NCI-H774 (cell line): Measurements from ENCODE around the gene GYPC.

ENCODE experiments used
- DNase-seq: peaks from one replicate; lab custom pipeline; 2025; lab: John Stamatoyannopoulos, UW

The GYPC gene

GRCh38 chr2:126732682-126733245 is 76.8 kb downstream of the GYPC start:
- no peak for DNase-seq

DNA sequence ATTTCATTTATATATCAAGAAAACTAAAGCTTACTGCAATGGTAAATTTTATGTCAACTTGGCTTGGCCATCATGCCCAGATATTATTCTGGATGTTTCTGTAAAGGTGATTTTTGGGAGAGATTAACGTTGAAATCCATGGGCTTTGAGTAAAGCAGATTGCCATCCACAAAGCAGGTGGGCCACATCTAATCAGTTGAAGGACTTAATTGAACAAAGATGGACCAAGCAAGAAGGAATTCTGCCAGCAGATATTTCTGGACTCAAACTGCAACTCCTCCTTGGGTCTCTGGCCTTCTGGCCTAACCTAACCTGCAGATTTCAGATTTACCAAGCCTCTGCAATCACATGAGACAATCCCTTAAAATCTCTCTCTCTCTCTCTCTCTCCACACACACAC is 77.8 kb downstream of the GYPC start:
- no peak for DNase-seq

- DNase-seq: no peak
Measured at GRCh38 chr2:126736133-126736874, 80.3 kb downstream of the GYPC start.

- DNase-seq: no peak
Measured at GRCh38 chr2:126739141-126739540, 83.2 kb downstream of the GYPC start.

DNA sequence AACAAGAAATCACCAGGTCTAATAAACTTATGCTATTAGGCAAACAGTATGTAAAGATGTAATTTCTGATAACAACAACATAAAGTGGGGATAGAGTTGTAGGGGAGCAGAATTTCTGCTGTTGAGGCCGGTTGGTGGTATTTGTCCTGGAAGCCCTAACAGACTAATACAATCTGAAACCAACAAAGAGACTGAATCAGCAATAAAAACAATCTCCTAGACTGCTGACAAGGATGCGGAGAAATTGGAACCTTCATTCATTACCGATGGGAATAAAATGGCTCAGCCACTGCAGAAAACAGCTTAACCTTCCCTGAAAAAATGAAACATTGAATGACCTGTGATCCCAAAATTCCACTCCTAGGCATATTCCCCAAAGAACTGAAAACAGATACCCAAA is 88.7 kb downstream of the GYPC start:
- DNase-seq: no peak
